ENCODE data around the gene FAM3A.
A peak's percentile ranks its signal among the peaks of the same experiment; 100 is the strongest.

FAM3A gene

DNA sequence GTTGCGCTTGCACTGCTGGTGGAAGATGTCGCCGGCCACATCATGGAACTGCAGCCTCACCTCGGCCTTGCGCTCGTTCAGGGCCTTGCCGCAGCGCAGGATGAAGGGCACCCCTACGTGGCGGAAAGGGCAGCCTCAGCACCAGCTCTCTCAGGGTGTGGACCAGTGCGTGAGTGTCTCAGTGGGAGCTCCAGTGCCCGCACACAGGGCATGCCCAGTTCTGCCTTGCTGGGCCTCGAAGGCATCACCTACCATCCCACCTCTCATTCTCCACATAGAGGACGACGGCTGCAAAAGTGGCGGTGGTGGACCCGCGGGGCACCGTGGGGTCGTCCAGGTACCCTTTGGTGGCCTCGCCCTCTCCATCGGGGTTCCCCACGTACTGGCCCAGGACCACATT is 16.7 kb upstream of the FAM3A start:
- DNase-seq, result no peak

- DNase-seq, result no peak
Observed at GRCh38 chrX:154531626-154532025, 15.6 kb upstream of the FAM3A start.

DNA sequence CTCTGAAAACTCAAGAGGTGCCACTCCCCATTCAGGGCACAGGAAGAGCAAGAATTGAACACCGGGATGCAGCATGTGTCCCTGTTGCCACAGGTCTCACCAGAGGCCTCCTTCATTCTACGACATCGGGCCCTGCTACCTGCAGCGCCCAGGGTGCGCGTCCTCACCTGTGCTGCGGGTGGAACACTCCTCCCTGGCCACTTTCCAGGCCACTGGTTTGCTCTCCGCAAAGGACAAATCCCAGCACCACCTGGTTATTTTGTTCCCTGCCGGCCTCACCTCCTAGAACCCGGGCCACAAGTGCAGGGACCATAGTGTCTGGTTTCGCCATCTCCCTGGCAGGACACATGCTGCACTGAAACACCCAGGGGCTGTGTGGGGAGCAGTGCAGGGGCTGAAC is 14.3 kb upstream of the FAM3A start:
- DNase-seq, result no peak

- no peak for DNase-seq
Observed at GRCh38 chrX:154529206-154529612, 13.2 kb upstream of the FAM3A start.

DNA sequence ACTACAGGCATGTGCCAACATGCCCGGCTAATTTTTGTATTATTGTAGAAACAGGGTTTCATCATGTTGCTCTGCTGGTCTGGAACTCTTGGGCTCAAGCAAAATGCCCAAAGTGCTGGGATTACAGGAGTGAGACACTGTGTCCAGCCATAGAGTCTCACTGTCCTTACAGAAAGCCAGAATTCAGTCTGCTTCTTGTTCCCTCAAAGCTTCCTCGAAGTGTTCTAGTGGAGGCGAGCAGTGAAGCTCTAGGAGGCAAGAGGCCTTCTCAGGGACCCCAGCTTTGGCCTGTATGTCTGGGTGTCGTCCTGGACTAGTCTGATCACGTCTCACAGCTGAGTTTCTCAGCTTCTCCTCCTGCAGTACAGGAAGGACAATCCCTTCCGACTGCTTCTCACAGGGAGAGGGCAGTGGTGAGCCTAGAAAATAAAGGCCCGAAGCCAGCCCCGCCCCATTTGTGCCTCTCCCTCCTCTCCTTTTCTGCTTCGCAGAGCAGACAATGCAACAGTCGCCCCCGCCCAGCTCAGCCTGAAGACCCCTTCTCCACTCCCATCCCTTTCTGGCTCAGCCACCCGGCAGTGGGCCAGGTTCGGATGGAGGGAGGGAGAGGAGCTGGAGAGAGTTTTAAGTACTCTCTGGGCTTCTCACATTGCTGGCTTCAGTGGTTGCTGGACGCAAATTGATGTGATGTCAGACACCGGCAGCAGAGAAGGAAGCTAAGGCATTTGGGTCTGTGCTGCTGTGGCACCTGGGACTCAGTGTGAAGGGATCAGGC is 11.1 kb upstream of the FAM3A start:
- DNase-seq, result peak; percentile 69

DNA sequence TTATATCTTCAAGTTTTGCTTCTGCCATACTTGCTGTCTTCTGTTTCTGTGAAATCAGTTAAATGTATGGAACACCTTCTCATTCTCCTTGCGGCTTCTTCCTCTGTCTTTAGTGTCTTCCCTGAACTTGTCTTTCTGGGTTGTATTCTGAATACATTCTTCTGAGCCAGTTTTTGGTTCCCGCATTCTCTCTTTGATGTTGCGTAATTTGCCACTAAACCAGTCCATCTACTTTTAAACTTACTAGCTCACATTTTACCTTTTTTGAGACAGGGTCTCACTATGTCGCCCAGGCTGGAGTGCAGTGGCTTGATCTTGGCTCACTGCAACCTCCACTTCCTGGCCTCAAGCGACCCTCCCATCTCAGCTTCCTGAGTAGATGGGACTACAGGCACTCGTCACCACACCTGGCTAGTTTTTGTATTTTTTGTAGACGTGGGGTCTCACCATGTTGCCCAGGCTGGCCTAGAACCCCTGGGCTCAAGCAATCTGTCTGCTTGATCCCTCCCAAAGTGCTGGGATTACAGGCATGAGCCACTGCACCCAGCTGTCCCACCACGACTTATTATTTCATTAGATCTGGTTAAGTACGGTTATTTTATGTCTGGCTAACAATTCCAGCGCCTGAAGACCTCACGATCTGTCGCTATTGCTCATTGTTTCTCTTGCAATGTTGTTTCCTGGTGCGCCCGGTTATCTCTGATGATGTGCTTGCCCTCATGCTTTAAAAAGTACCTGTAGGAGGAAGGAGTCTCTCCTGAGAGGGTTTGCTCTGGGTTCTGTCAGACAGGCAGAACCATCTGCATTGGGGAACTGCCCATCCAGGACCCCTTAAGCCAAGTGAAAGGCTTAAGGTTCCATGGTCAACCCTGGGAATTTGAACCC is 9.8 kb upstream of the FAM3A start:
- no peak for DNase-seq

DNA sequence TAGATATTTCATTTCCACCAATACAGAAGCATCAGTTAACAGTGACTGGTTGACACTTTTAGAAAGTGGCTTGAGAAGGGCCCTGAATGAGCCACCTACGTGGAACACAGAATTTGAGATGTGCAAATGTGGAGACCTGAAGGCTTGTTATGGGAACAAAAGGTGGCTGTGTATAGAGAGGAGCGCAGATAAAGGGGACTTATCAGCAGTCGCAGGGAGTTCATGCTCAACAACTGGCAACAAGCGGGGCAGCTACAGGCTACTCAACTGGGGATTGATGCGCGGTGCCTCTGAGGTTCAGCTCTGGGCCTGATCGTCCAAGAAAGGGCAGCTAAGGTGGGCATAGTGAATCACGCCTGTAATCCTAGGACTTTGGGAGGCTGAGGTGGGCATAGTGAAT is 3.4 kb upstream of the FAM3A start:
- DNase-seq, result no peak

DNA sequence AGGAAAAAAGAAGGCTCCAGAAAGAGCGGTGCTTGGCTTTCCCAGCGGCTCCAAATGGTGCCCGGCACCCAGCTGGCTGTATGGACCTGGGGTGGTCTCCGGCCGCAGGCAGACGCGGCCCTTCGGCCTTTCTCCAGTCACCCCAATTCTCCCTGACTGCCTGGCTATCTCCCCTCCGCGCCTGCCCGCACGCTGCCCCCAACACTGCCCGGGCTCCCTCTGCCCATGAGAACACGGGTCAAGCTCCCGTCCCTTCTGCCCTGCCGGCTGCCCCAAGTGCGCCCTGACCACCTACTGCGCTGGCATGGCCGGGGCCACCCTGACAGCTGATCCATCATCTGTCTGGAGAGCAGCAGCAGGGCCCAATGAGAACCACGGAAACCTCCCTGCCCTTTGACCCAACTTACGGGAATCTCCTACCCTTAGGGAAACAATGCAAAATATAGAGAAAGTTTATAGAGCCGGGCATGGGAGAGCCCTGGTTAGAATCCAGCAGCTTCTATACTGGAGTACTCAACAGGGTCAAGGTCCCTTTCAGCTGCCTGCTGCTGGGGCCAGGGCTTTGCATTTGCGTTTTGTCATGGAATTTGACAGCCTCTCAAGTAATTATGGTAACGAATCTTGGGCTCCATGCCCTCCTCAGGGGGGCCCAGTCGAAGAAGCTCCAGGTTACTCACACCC is 1.2 kb upstream of the FAM3A start:
- DNase-seq, result no peak

- no peak for DNase-seq
Observed at GRCh38 chrX:154516656-154517100, 646 bp upstream of the FAM3A start.

DNA sequence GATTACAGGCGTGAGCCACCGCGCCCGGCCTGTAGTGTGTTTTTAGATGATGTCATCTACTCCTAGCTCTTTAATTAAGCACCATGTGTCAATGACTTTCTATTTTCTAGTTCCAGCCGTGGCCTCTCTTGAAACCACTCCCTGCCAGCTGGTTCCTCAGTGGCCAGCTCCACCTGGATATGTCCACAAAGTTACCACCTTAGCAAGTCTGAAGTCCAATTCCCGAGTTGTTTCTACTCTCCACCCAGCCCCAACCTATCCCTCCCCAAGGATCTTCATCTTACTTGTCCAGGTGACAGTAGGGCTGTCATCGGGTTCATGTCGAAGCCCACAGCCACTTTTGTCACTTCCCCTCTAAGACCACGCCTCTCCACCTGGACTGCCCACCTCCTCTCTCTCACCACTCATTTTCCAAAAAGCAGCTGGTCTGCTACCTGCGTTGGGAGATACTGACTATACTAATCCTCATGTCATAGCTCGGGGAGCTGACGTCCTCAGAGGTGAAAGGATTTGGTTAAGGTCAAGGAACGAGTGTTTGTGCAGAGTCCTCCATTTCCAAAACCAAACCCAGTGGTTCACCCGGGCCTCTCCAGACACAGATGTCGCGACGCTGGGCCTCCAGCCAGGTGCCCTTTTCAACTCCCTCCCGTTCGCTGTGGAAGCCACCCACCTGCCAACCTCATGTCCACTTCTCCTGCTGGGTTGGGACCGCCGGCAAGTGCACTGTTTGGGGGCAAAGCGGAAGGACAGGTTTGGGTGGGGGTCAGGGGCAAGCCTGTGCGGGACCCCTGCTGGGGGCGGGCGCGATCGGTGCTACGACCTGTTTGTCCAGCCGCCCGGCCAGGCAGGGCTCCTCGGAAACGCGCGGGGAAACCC is 704 bp downstream of the FAM3A start:
- DNase-seq, result no peak

GRCh38 chrX:154513716-154514115 is 2.3 kb downstream of the FAM3A start:
- no peak for DNase-seq

DNA sequence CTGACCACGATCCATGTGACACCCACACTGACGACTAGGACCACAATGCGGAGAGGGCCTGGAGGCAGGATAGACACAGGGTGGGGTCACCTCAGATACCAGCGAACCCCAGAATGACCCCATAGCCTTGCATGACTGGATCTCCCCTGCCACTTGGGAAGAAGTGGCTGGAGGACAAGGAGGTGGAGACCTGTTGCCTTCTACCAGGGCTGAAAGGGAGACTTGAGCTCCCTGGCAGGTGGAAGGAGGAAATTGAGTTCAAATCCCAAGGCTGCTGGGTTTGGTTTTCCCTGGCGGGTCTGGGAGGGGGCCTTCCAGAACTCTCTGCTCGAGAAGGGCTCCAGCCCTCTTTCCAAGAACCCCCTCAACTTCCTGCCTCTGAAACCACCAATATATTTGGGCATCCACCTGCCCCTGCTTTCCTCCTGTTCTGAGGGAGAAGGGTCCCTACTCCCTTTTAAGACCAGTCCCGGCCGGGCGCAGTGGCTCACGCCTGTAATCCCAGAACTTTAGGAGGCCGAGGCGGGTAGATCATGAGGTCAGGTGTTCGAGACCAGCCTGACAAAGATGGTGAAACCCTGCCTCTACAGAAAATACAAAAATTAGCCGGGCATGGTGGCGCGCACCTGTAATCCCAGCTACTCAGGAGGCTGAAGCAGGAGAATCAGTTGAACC is 3.0 kb downstream of the FAM3A start:
- no peak for DNase-seq

DNA sequence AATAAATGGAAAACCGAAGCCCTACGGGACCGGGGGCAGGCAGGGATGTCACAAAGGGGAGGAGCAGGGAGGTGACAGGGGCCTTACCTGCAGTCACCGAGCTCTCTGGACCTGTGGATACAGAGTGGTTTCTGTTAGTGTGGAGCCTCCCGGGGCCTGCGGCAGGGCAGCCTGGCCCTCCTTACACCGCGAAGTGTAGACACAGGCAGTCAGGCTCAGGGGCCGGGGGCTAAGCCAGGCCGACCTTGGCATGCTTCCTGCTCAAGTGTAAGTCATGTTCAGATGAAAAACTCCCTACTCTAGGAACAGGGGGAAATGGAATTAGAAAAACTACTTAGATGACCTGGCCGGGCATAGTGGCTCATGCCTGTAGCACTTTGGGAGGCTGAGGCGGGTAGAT is 4.3 kb downstream of the FAM3A start:
- no peak for DNase-seq

DNA sequence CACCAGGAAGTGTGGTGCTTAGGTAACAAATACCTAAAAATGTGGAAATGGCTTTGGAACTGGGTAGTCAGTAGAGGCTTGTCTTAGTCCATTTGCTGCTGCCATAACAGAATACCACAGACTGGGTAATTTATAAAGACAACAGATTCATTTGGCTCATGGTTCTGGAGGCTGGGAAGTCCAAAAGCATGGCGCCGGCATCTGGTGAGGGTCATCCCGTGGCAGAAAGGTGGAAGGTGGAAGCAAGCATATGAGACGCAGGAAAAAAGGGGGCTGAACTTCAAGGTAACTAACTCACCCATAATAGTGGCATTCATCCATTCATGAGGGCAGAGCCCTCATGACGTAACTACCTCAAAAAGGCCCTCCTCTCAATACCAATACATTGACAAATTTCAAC is 6.6 kb downstream of the FAM3A start:
- no peak for DNase-seq

GRCh38 chrX:154508384-154508745 is 7.7 kb downstream of the FAM3A start:
- no peak for DNase-seq

- DNase-seq, result no peak
Observed at GRCh38 chrX:154507673-154508383, 8.2 kb downstream of the FAM3A start.

DNA sequence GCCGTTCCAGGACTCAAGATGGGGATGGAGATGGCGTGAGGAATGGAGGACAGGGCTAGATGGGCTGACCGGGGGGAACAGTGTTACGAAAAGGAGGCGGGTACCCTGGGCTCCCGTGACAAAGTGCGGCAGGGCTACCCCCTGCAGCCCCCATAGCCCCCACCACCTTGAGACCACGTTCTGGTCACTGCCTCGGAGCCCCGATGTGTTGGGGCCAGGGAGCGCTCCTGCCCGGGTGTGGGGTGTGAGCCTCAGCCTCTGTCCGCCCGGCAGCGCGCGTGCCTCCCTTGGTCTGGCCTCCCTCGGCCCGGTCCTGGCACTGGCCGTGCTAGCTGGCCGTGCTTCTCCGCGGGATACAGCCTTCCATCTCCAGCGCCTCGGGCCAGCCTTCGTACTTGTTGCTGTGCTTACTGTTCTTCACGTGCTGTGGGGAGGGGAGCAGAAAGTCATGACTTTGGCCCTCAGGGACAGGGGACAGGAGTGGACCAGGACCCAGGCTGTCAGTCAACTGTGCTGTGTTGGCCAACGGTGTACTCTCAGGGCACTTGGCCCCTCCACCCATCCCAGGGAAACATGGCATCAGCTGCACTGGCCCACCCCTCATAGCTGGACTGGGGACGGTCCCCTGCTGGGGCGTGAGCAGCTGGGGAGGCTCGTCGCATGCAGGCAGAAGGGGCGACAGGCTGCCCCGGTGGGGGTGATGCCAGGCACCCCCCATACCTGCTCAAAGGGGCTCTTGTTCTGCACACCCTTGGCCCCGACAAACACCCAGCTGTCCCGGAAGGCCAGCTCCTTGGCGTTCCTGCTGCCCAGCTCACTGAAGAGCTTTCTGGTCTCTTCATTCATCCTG is 9.3 kb downstream of the FAM3A start:
- DNase-seq, result no peak

GRCh38 chrX:154505734-154506133 is 10.3 kb downstream of the FAM3A start:
- DNase-seq, result no peak

DNA sequence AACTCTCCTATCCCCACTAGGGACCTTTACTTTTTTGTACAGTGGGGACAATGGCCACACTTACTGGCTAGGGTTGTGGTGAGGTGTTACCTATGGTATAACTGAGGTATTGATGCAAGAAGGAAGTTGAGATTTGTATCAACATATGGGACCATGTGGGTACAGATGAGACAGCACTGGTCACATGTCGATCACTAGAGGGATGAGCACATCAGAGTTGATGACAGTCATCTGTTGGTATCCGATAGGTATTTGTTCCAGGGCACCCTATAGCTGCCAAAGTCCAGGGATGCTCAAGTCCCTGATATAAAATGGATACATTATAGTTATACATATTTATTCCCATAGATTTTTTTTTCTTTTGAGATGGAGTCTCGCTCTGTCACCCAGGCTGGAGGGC is 13.0 kb downstream of the FAM3A start:
- no peak for DNase-seq

- DNase-seq, result no peak
Observed at GRCh38 chrX:154502098-154502497, 13.9 kb downstream of the FAM3A start.
